Measurements from ENCODE around the gene PNPLA6.

PNPLA6 gene

DNA sequence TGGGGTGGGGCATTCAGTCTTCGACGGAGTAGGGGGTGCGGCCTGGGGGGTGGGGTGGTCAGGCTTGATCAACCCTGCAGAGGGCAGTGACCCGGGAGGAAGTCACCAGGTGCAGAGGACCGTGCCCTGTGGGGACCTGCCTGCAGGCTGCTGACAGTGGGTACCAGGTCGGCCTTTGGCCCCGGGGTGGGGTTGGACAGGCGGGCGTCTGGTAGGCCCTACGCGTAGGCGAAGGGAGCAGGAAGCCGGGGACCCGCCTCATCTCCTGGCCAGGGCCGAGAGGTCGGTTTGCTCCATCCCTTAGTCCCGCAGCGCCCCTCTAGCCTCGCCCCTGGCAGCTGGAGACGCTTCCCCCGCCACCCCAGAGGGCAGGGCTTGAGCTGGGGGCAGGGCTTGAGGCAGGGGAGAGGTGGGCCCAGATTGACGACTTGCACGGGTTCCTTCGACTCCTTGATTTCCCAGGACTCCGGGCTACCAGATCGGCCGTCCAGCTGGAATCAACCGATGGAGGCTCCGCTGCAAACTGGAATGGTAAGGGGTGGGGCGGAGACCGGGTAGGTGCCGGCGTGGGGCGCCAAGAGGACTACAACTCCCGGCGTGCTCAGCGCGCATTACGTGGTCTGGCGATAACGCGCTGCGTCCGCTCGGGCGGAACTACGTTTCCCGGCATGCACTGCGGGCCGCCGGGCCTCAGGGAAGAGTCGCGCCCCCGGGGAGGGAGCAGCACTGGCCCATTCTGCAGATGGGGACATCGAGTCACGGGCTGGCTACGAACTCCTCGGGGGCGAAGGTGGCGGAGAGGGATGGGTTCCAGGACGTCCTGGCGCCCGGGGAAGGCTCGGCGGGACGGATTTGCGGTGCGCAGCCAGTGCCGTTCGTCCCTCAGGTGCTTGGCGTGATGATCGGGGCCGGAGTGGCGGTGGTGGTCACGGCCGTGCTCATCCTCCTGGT, at the start of gene PNPLA6:
Gene PNPLA6, plus strand, starts transcription at position 671 of the 951 bp plus-strand sequence. Its CDS starts 72 bp downstream, at position 743.
- peak; percentile 91 for DNase-seq

DNA sequence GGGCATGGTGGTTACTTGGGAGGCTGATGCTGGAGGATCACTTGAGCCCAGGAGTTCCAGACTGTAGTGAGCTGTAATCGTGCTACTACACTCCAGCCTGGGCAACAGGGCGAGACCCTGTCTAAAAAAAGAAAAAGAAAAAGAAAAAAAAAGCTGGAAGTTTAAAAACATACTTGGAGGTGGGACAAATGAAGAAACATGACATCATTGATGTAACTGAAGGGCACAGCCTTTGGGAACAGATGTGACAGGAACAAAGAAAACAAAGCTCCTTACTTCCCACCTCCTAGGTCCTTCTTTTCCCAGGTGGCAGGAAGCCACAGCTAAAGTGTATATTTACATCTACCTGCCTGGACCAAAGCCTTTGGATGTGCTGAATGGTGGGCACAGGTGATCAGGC, 48.6 kb upstream of the PNPLA6 start:
- DNase-seq = no peak

DNA sequence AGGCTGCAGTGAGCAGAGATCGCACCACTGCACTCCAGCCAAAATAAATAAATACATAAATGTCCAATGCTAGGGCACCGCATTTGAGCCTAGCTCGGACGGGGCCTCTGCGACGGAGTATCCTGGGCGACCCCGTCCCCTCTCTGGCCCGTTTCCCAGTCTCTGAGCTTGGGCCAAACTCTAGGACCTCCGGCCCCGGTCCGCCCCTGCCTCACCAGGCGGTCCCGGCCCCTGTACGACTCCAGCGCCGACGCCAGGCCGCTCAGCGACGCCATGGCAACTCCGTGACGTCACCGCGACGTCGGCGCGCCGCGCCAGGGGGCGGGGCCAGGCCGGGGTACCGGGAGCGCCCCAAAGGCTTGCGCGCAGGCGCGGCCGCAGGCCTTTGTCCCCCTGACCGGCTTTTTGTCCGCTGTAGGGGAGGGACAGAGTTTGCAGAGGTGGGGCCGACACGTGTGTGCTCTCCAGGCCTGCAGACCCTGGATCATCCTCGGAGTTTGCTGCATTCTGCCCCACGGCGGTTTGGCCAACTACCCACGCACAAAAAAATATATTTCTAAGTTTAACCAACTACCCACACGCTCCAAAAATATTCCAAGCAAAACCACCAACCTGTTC, 46.7 kb upstream of the PNPLA6 start, which contains the start of gene PEX11G:
Gene PEX11G, minus strand, starts transcription at position 300 of the 618 bp plus-strand sequence. Its CDS starts 25 bp downstream, at position 275.
- peak; percentile 82 for DNase-seq

DNA sequence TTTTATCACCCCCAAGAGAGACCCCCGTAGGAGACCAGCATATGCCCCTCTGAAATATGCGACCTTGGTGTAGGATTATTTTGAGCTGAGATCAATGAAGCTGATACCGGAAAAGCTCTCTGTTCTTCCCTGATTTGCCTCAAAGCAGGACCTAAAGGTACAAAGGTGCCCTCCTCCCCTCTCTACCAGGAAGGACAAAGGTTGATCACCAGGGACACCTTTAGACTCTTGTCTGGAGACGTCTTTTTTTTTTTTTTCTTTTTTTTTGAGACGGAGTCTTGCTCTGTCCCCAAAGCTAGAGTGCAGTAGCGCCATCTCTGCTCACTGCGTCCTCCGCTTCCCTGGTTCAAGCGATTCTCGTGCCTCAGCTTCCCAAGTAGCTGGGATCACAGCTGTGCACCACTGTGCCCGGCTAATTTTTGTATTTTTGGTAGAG, 45.9 kb upstream of the PNPLA6 start:
- no peak for DNase-seq

DNA sequence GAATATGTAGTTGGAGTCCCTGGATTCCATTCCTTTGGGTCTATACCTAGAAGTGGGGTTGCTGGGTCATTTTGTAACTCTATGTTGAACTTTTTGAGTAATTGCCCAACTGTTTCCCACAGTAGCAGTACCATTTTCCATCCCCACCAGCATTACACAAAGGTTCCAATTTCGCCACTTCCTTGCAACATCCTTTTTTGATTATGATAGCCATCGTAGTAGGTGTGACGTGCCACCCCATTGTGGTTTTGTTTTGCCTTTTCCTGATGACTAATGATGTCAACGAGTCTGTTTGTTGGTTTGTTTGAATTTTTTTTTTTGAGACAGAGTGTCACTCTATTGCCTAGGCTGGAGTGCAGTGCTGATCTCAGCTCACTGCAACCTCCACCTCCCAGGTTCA, 43.4 kb upstream of the PNPLA6 start:
- peak; percentile 48 for DNase-seq

DNA sequence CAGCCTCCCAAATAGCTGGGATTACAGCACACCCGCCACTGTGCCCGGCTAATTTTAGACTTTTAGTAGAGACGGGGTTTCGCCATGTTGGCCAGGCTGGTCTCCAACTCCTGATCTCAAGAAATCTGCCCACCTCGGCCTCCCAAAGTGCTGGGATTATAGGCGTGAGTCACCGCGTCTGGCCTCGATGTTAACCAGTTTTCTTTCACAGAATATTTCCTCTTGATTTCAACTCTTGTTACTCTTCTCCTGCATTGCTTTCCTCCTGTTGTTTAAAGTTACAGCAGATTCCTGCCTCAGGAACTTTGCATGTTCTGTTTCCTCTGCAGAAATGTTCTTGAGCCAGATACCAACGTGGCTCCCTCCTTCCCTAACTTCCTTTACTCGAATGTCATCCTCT, 43.0 kb upstream of the PNPLA6 start:
- no peak for DNase-seq

DNA sequence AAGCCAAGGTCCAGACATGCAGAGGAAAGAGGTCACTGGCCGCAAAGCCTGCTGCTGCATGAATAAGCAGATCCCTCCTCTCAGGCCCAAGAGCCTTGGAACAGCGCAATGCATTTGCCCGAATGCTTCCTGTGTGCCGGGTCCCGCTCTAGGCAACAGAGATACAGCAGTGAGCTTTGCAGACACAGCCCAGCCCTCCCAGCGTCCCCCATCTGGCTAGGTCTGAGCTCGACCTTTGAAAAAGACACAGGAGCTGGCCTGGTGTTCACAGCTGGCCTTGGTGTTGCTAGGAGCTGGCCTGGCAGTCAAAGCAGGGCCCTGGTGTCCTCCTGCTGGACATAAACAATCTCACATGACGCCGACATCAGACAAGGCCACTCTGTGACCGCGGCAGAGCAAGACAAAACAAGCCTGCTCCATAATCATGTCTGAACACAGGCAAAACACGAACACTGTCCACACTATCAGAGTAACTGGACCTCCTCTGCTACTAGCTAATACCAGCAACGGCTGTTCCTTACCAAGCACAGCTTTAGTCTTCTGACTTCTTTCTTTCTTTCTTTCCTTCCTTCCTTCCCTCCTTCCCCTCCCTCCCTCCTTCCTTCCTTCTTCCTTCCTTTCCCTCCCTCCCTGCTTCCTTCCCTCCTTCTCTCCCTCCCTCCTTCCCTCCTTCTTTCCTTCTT, 41.0 kb upstream of the PNPLA6 start:
- no peak for DNase-seq

DNA sequence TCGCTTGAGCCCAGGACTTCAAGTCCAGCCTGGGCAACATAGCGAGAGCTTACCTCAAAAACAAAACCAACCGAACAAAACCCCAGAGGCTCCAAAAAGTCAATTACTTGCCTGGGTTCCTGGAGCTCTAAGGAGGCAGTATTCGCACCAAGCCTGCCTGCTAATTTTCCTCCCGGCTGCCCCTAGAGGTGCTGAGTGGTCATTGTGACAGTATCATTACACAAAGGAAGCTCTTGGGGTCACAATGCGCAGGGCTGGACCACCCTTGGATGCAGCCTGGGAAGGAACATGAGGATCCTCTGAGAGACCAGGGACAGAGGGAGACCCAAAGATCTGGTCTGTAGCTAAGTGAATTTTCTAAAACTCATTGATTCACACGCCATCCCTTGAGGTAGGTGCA, 38.2 kb upstream of the PNPLA6 start:
- DNase-seq = no peak

DNA sequence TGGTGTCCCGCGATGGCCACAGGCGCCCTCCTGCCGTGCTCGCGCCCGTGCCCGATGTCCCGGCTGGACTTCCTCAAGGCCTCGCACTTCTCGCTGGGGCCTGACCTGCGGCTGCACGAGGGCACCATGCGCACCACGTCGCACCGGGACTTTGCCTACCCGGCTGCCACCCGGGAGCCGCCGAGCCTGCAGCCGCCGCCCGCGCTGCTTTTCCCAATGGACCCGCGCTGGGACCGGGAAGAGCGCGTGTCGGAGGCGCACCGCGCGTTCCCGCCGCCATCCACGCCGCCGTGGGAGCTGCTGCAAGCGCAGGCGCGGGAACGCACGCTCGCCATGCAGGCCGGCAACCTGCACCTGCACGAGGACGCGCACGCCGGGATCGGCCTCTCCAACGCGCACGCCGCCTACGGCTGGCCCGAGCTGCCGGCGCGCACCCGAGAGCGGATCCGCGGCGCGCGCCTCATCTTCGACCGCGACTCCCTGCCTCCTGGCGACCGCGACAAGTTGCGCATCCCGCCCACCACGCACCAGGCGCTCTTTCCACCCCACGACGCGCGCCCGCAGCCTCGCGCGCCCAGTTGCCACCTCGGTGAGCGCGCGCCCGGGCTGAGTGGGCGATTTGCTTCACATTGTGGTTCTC, 34.6 kb upstream of the PNPLA6 start:
- peak; percentile 42 for DNase-seq

DNA sequence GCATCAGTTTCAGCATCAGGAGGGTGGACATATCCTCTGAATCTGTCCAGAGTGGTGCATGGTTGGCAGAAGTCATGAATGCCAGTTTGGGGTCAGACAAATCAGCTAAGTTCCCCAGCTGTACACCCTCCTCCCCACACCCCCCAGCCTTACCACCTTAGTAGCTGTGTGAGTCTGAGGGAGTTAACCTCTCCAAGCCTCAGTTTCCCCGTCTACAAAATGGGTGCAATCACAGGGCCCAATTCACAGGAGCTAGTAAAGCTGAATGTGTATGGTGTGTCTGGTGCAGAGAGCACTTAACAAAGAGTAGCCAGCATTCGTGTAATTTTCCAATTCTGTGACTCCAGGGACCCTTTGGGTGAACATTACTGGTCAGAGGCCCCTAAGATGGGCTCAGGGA, 33.0 kb upstream of the PNPLA6 start:
- no peak for DNase-seq

DNA sequence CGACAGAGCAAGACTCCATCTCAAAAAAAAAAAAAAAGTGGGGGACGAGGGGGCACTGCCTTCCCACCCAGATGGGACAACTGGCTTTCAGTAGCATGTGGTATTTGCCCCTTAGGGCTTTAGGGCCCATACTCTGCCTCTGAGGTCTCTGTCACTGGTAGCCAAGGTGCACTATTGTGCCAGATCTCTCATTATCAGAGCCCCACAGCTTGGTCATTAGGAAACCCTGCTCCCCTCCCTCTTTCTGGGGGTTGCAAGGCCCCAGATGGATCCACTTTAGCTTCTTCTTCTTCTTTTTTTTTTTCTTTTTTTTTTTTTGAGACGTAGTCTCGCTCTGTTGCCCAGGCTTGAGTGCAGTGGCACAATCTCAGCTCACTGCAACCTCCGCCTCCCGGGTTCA, 30.8 kb upstream of the PNPLA6 start:
- no peak for DNase-seq

DNA sequence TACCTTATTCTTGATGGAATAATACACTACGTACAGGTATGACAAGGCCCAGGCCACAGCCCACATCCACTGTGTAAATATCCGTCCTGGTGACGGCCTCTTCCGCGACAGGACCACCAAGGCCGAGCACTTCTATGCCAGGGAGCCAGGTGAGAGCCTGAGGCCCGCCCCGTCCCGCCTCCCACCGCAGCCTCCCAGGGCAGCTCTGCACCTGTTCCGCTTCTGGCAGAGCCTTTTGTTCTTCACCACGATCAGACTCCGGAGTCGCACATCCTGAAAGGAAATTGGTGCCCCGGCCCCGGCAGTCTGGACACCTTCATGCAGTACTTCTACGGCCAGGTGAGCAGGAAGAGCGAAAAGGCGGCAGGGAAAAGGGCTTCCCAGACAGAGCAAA, 30.2 kb upstream of the PNPLA6 start:
- DNase-seq = no peak

DNA sequence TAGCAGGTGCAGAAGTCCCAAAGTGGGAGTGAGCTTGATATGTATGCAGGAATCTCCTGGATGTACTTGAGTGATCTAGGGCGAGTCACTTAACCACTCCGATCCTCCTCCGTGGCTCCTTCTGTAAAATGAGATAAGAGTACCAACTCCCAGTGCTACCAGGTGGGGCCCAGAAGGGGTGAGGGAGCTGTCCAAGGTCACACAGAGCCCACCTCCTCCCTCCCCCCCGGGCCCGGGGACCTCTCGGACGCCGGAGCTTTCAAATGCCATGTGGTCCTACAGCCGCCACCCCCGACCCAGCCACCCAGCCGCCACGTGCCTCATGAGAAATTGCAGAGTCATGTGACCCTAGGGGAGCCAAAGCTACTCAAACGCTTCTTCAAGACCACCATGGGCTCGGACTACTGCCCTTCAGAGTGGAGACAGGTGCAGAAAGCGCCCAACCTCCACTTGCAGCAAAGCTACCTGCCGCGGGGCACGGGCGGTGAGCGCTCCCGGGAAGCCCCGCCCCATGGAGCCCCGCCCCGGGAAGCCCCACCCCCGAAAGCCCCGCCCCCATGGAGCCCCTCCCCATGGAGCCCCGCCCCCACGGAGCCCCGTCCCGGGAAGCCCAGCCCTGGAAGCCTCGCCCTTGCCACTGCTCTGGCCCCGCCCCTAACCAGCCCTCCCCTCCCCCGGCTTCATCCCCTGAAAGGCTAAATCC, 29.7 kb upstream of the PNPLA6 start:
- no peak for DNase-seq

DNA sequence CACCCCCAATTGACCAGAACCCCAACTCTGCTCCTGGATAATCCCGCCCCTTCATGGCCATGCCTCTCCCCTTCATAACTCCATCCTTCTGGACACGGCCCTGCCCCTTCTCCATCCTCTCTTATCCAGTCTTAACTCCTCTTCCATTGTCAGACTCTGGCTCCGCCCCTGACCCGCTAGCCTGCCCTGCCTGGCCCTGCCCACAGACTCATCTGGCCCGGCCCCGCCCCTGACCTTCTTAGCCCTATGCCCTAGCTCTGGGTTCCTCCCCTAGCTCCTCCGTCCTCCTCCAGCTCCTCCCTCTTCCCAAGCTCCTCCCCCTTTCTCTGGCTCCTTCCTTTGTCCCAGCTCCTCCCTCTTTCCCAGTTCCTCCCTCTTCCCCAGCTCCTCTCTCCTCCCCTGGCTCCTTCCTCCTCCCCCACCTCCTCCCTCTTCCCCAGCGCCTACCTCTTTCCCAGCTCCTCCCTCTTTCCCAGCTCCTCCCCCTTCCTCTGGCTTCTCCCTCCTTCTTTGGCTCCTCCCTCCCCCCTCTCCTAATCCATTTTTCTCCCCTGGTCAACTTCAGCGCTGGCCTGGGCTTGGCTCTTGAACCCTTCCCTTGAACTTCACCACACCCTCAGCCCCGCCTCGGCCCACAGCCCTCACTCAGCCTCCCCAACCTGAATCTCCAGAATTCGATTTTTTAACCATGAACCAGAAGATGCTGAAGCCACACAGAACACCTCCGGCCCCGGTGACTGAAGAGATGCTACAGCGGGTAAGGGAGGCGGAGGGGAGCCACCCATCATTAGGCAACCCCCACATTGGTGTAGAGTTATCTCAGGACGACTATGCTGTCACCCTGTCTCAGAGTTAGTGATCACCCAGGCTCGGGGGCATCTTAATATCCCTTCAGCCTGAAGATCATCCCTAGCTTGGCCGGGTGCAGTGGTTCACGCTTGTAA, 28.9 kb upstream of the PNPLA6 start:
- peak; percentile 20 for DNase-seq

DNA sequence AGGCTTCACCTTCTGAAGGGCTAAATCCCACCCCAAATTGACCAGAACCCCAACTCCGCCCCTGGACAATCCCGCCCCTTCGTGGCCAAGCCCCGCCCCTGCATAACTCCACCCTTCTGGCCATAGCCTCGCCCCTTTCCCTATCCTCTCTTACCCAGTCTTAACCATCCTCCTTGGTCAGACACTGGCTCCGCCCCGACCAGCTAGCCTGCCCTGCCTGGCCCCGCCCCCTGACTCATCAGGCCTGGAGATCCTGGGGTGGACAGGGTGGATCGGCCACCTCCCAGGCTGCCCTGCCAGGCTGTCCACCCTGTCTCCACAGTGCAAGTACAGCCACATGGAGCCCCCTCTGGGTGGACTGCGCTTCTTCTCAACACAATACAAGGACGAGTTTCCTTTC, 27.6 kb upstream of the PNPLA6 start:
- DNase-seq = no peak

DNA sequence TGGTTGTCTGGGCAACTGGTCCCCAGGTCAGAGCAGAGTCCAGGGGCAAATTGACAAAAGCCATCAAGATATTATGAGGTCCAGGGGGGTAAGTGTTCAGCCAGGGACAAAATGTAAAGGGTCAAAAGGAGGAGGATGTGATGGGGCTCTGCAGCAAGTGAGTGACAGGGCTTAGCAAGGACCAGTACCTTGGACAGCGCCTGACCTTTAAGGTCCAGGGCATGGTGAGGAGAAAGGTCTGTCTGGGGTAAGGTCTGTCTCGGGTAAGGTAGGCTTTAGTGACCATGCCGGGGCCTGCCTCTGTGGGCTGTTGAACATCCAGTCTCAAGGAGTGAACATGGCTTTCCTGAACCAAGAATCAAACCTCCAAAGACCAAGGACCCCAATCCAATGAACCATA, 25.9 kb upstream of the PNPLA6 start:
- no peak for DNase-seq

DNA sequence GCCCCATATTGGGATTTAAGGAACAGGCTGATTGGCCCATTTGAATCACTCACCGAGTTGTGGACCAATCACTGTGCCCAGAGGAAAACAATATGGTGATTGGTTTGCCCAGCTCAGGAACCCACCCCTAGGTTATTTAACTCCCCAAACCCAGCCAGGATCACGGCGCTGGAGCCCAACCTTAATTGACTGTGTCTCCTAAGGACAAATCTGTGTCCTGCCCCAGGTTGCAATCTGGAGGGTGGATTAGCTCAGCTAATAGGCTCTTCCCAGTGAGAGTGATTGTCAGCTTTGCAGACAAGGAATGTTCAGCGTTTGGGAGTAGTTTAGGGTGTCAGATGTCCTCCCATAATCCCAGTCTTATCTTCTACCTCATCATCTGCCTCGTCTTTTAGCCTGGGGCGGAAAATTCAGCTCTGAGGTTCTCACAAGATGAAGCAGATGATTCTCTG, 23.1 kb upstream of the PNPLA6 start:
- no peak for DNase-seq

DNA sequence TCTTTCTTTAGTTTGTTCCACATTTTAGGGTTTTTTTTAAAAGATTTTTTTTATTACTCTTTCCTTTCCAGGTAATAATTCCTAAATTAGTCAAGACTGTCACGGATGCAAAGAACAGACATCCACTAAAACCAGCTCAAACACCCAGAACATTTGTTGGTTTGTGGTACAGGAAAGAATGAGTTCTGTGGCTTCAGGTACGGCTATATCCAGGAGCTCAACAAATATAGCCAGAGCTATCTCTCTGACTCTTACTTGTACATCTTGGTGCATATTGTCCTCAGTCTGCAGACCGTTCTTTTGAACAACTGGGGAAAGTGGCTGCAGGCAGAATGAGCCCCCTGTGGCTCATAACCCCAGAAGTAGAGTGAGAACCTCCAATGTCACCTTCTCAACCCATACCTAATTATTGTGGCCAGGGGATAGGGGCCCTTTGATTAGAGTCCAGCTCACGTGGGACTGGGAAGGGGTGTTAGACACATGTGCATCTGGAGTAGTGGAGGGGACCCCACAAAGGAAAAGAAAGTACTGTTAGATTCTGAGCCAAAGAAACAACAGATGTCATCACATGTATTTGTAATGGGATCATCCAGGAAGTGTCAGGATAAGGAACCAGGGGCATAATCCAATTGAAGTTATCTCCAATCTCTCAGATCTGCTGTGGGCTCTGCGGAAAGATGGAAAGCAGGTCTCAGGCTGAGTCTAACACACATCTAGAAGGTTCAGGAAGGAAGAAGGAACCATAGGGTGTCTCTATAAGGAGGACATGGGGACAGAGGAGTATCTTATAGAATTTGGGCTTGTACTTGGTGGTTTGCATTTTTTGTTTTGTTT, 21.5 kb upstream of the PNPLA6 start:
- DNase-seq = no peak

DNA sequence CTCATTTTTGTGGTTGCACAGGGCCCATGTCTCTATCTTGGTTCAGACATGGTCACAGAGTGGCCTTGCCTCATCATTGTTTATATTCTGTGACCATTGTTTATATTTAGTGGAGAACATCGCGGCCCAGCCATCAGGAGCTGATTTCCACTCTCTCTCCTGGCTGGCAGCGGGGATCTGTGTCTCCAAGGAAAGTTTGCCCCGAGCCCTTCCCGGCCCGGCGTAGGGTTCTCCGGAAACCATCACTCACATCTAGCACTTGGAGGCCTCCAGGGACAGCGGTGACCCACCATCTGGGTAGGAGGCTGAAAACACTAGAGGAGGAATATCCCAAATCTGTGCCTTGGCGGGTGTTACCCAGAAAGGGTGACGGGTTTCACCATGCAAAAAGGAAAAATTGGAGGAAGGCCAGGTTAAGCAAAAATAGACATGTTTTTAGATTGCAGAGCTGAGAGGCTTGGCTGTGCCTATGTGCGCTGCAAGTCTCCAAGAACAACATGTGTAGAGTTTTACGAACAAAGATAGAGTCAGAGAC, 20.3 kb upstream of the PNPLA6 start:
- DNase-seq = no peak

DNA sequence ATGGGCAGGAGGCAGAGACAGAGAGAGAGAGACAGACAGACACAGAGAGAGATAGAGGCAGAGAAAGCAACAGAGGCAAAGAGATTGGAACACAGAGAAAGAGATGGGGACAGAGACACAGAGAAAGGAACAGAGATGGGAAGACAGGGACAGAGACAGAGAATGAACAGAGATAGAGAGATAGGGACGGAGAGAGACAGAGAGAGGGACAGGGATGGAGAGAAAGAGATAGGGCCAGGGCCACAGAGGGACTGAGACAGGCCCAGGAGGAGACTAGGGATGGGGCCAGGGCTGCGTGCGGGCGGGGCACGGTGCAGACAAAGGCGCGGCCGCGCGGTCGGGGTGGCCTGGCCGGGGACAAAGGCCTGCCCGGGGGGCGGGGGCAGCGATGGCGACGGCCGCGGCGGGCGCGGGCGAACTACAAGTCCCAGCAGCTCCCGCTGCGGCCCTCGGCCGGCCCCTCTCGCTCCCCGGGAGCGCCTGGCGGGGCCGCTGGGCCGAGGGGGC, 19.8 kb upstream of the PNPLA6 start, which contains the start of gene ZNF358:
Gene ZNF358, plus strand, starts transcription at position 459 of the 507 bp plus-strand sequence. CDS start 3,140 bp downstream, outside the sequence.
- DNase-seq = no peak

Measured in stimulated activated naive CD4-positive, alpha-beta T cell treated with Interleukin-2 at 50 U/mL for 16 hours (primary cell).